ENCODE measurements around the gene STAB2. TPM values are rescaled to one million over a fixed set of nuclear protein-coding genes. Genes with fewer than 3 reads are reported as not detected.

The STAB2 gene
- polyA plus RNA-seq, 1 of the 3 experiments (the other 2 are of a cell fraction): not detected

- Histone ChIP-seq H3F3A (replicated peaks; ENCODE audit: insufficient read depth) (peaks cover 6% of the 10 kb centered on the region), H3K9ac (no peak overlapping the region), H3K27ac (ENCODE audit: low read depth in 2 of 2, low read length in 1 of 2) (no peak overlapping the region), H3K4me1 (ENCODE audit: control insufficient read depth in 1 of 2, insufficient read depth in 2 of 2, low read depth in 1 of 2, low read length in 1 of 2) (no peaks in the 10 kb centered on the region; a peak in 1 of 4 replicates), H3K9me3 (no peaks in the 10 kb centered on the region), H2AFZ (ENCODE audit: low read depth) (no peak overlapping the region), H3K4me2 (no peak overlapping the region), H3K4me3 (ENCODE audit: low read depth in 2 of 2, low read length in 1 of 2) (no peak overlapping the region), H3K9me2 (no peaks in the 10 kb centered on the region), H3K36me3 (replicated peaks in 1 of 2; ENCODE audit: control insufficient read depth in 1 of 2, insufficient read depth in 2 of 2, low read length in 1 of 2) (peaks cover 34 to 62% of the 10 kb centered on the region in 2 experiments), H3K79me2 (ENCODE audit: insufficient read depth) (no peaks in the 10 kb centered on the region), H3K27me3 (ENCODE audit: insufficient read depth) (no peaks in the 10 kb centered on the region), H4K20me1 (ENCODE audit: insufficient read depth) (no peaks in the 10 kb centered on the region)
- 98% methylated on average over 3 of the region's 3 CpGs for WGBS (ENCODE audit: low lambda C conversion rate)
- ChIA-PET POLR2A (no interaction called here), CTCF (interaction anchor here (1.0 kb wide), 1 partner anchor 9 kb away, joined by 3 read pairs; no protein-coding TSS in a partner anchor)
- no peak for DNase-seq
- TF ChIP-seq NFIC (IDR thresholded peaks at IDR 0.05; ENCODE audit: borderline replicate concordance) (no peak), REST (IDR thresholded peaks at IDR 0.05; ENCODE audit: low read depth, low read length) (peak; percentile 65; the same call in 1 of the 2 replicates)
Measured at GRCh38 chr12:103780992-103781391, 193.9 kb downstream of the STAB2 start.

- POLR2A ChIA-PET: no interaction called here
- H3K36me3 ChIP-seq (replicated peaks in 1 of 2; ENCODE audit: control insufficient read depth in 1 of 2, insufficient read depth in 2 of 2, low read length in 1 of 2): peaks cover 25 to 53% of the 10 kb centered on the region in 2 experiments
- no peak overlapping the region for H3K4me2 ChIP-seq
- H3F3A ChIP-seq (replicated peaks; ENCODE audit: insufficient read depth): peaks cover 7% of the 10 kb centered on the region
- no peak overlapping the region for H3K27ac ChIP-seq (ENCODE audit: low read depth in 2 of 2, low read length in 1 of 2)
- CTCF ChIA-PET: interaction anchor here (0.8 to 1.1 kb wide), 2 partner anchors 9 to 12 kb away, joined by 3 read pairs; no protein-coding TSS in a partner anchor
- H3K4me3 ChIP-seq (ENCODE audit: low read depth in 2 of 2, low read length in 1 of 2): no peak overlapping the region
- no peaks in the 10 kb centered on the region for H3K79me2 ChIP-seq (ENCODE audit: insufficient read depth)
- H3K9me3 ChIP-seq: no peaks in the 10 kb centered on the region
- no peak overlapping the region for H2AFZ ChIP-seq (ENCODE audit: low read depth)
- H3K4me1 ChIP-seq (ENCODE audit: control insufficient read depth in 1 of 2, insufficient read depth in 2 of 2, low read depth in 1 of 2, low read length in 1 of 2): no peaks in the 10 kb centered on the region; a peak in 1 of 4 replicates
- H3K27me3 ChIP-seq (ENCODE audit: insufficient read depth): no peaks in the 10 kb centered on the region
- no peak for DNase-seq
- no peak overlapping the region for H3K9ac ChIP-seq
- 92% methylated on average over 3 of the region's 3 CpGs for WGBS (ENCODE audit: low lambda C conversion rate)
- no peaks in the 10 kb centered on the region for H3K9me2 ChIP-seq
- no peaks in the 10 kb centered on the region for H4K20me1 ChIP-seq (ENCODE audit: insufficient read depth)
- no peak for TF ChIP-seq CHD2 (IDR thresholded peaks at IDR 0.05; ENCODE audit: low read length, partially characterized antibody)
- no peak for TF ChIP-seq SMC3 (IDR thresholded peaks at IDR 0.05; ENCODE audit: low read depth, low read length)
- TF ChIP-seq MEF2A (IDR thresholded peaks at IDR 0.05; ENCODE audit: borderline replicate concordance, low read depth): no peak
- TF ChIP-seq USF1 (IDR thresholded peaks at IDR 0.05; ENCODE audit: borderline replicate concordance, low read depth): no peak
- no peak for TF ChIP-seq MXI1 (IDR thresholded peaks at IDR 0.05; ENCODE audit: low read depth, low read length)
- TF ChIP-seq RAD21 (IDR thresholded peaks at IDR 0.05; ENCODE audit: low read length): no peak
- no peak for TF ChIP-seq REST (IDR thresholded peaks at IDR 0.05; ENCODE audit: low read depth, low read length)
- TF ChIP-seq GABPA (IDR thresholded peaks at IDR 0.05; ENCODE audit: low read depth): no peak
Measured at GRCh38 chr12:103782399-103782798, 195.3 kb downstream of the STAB2 start.

All from SK-N-SH (cell line).